H1 (cell line): ENCODE data around the gene DERL3. TPM values are rescaled to one million over a fixed set of nuclear protein-coding genes. Genes with fewer than 3 reads are reported as not detected.

Experiments
- CBX5 ChIP-seq: fragments of 300-800, 300-1000 bp; sonication (generic); IDR thresholded peaks from 2 replicates; pipeline ENCODE4 v1.7.1; 2016; ENCODE audit warnings: antibody characterized with exemption, low read length, low read depth
- FOSL1 ChIP-seq: IDR thresholded peaks from 2 replicates; pipeline ENCODE4 v1.6.1; 2011; ENCODE audit warnings: mild to moderate bottlenecking, low read depth, low read length, moderate library complexity; ENCODE audit not compliant: insufficient read depth
- HDAC6 ChIP-seq: IDR thresholded peaks from one replicate; pipeline ENCODE4 v1.7.1; 2012; ENCODE audit warnings: low read depth, mild to moderate bottlenecking, inconsistent platforms, low read length, moderate library complexity
- KDM4A ChIP-seq: IDR thresholded peaks from one replicate; pipeline ENCODE4 v1.7.1; 2012; ENCODE audit warnings: low read depth, mild to moderate bottlenecking, moderate library complexity, low read length, inconsistent platforms; ENCODE audit not compliant: severe bottlenecking
- SAP30 ChIP-seq: fragments of 300-600 bp; sonication (generic); IDR thresholded peaks from 2 replicates; pipeline ENCODE4 v1.7.1; 2012; ENCODE audit warnings: low read length, moderate library complexity, mild to moderate bottlenecking, inconsistent platforms; ENCODE audit not compliant: insufficient read depth, insufficient replicate concordance
- SP1 ChIP-seq: IDR thresholded peaks from 2 replicates; pipeline ENCODE4 v1.6.1; 2011; ENCODE audit warnings: low read depth, low read length
- SRF ChIP-seq: IDR thresholded peaks from 2 replicates; pipeline ENCODE4 v1.6.1; 2011; ENCODE audit warnings: mild to moderate bottlenecking, low read depth, low read length, moderate library complexity
- TCF12 ChIP-seq: IDR thresholded peaks from 2 replicates; pipeline ENCODE4 v1.6.1; 2011; ENCODE audit warnings: low read depth, mild to moderate bottlenecking, low read length
- TEAD4 ChIP-seq: IDR thresholded peaks from 2 replicates; pipeline ENCODE4 v1.6.1; 2012; ENCODE audit warnings: low read depth, low read length, inconsistent platforms, mixed read lengths
- YY1 ChIP-seq: IDR thresholded peaks from 2 replicates; pipeline ENCODE4 v1.6.1; 2011; ENCODE audit warnings: low read depth, mild to moderate bottlenecking, low read length
- polyA plus RNA-seq, 7 experiments: library from polyadenylated mRNA; depleted of rRNA in 3 of 7; stranded (reverse) in 5 of 7; unstranded in 2 of 7; fragments of >200 nt in 5 of 7; fragments of 200-250 nt in 2 of 7; gene quantifications; 1 replicate in 5 of 7; 2 replicates in 1 of 7; 4 replicates in 1 of 7; pipeline versions ENCODE4 v1.2.1 to v1.2.3, GENCODE V29; 2011 to 2013; ENCODE audit warnings: missing spikeins in 2 of 7, mixed read lengths in 2 of 7
- total RNA-seq: library from RNA; stranded (reverse); fragmentation: NEBNext Ultra II Directional; extraction: Animal tissue kit (Norgen Biotek cat#: 25700); gene quantifications from 2 replicates; pipeline ENCODE4 v1.2.1, GENCODE V29; 2021

Gene DERL3
- total and polyA plus RNA-seq, 2 of the 8 experiments (the other 6 are each of a cell fraction or from before 2014, with no cell fraction given) = 8.7 to 19.5 TPM

DNA sequence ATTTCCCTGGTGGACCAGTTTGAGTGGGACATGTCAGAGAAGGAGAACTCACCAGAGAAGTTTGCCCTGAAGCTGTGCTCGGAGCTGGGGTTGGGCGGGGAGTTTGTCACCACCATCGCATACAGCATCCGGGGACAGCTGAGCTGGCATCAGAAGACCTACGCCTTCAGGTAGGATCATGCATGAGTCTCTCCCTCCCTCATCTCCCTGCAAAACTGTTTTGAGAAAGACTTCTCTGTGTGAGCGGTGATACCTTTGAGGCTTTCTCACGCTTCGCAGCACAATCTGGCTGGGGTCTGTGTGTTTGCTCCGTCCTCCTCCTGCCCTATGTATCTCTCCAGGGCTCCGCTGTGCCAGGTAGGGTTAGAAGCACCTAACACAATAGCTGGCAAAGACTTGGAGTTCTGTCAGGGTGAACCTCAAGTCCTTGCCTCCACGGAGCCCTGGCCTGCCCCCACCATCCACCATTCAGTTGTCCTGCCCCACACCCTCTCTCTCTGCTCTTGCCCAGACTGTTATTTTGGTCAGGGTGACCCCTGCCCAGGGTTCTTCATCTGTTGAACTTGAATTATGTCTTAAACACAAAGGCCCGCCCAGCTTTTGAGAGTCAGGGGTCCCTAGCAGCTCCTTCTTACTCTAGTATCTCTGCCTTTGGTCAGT, 13.4 kb downstream of the DERL3 start (continued):
- TF ChIP-seq HDAC6 (no peak), TEAD4 (no peak), FOSL1 (no peak), TCF12 (no peak), SRF (no peak), CBX5 (no peak), SP1 (no peak), YY1 (no peak), SAP30 (no peak), KDM4A (no peak)
